HG03045 (cell line): Measurements from ENCODE around the gene MLPH.

Experiments
- ATAC-seq: cut with Tn5 transposase; IDR thresholded peaks from one replicate; pipeline ENCODE4 v1.9.1; 2021; ENCODE audit warnings: mild to moderate bottlenecking, moderate library complexity; ENCODE audit not compliant: unreplicated experiment

MLPH gene, protein sequence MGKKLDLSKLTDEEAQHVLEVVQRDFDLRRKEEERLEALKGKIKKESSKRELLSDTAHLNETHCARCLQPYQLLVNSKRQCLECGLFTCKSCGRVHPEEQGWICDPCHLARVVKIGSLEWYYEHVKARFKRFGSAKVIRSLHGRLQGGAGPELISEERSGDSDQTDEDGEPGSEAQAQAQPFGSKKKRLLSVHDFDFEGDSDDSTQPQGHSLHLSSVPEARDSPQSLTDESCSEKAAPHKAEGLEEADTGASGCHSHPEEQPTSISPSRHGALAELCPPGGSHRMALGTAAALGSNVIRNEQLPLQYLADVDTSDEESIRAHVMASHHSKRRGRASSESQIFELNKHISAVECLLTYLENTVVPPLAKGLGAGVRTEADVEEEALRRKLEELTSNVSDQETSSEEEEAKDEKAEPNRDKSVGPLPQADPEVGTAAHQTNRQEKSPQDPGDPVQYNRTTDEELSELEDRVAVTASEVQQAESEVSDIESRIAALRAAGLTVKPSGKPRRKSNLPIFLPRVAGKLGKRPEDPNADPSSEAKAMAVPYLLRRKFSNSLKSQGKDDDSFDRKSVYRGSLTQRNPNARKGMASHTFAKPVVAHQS

DNA sequence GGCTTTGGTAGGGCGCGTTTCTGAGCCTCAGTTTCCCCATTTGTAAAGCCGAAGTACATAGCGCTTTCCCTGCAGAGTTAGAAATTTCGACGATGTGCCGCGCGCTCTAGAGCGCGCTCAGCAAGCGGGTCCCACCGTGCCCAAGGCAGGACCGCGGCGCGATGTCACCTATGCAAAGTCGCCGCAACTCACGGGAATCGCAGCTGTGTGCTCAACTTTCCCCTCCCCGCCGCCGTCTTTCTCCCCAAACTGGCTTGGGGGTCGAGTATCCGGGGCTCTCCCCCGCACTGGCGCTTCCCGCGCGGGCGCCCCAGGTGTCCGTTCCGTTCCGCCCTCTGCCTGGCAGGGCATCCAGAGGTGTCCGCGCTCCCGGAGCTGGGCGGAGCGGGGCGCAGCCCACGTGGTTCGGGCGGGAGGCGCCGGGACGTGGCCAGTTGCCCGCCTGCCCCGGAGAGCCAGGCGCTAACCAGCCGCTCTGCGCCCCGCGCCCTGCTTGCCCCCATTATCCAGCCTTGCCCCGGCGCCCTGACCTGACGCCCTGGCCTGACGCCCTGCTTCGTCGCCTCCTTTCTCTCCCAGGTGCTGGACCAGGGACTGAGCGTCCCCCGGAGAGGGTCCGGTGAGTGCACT lies at the start of gene MLPH:
Gene MLPH, plus strand, starts transcription at position 433 of the 630 bp plus-strand sequence. CDS start 6,176 bp downstream, outside the sequence.
- ATAC-seq: no peak

DNA sequence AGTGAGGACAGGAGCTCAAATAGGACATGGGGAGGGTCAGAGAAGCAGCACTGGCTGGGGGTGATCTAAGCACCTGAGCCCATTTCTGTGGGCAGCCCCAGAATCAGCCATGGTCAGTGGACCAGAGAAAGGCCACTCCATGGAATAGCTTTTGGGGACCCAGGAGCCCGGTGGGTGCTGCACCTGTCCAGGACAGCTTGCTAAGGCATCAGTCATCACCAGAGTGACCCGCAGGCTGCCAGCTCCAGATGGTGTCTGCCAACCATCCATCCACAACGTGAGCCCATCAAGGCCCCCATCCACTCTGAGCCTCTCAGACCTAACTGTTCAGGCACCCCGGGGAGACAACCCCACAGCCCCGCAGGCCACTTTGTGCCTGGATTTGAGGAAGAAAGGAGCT lies 49.5 kb upstream of the MLPH start:
- no peak for ATAC-seq

DNA sequence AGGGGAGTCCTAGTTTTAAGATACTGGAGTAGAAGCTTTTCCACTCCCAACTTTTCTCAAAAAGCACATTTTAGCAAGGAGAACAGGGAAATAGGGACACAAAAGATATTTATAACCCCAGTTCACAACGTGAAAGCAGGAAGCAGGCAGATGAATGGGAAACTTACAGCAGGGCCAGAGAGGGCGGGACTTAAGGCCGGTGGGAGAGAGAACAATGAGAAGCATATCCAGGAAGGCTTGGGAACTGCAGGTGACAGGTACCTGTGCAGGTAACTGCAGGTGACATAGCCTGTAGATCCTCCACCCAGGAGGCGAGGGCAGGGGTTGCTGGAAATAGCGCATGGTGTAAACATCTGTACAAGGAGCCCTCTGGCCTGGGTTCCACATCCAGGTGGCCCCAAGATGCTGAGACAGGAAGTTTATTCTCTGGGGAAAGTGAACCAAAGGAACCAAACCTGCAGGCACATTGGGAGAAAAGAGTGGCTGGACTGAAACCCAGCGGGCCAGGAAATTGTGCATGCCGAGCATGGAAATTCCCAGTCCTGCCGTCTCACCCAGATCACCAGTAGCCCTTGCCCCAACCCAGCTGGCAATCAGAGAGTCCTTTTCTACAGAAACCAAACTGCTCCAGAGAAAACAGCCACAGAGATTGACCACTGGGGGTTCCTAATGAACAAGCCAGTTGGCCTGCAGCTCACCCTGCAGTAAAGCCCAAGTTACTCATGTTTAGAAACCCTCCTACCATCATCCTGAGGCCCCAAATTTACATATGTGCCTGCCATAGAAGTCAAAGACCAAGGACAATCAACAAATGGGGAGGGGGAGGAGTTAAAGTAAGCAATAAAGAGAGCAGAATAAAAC lies 48.7 kb upstream of the MLPH start:
- no peak for ATAC-seq

DNA sequence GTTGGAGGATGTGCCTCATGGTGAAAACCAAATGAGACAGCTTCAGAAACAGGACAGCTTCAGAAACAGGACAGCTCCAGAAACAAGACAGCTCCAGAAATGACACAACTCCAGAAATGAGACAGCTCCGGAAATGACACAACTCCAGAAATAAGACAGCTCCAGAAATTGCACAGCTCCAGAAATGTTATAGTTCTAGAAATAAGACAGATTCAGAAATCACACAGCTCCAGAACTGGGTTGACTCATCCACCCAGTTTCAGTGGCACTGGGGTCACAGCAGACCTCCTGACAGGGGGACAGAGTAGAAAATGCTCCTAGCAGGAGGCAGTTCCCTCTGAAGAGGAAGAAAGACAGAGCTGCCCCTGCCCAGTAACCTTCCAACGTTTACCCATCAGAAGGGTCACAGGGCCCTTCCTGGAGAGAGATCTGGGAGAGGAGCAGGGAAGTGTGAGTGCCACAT lies 46.2 kb upstream of the MLPH start:
- no peak for ATAC-seq

DNA sequence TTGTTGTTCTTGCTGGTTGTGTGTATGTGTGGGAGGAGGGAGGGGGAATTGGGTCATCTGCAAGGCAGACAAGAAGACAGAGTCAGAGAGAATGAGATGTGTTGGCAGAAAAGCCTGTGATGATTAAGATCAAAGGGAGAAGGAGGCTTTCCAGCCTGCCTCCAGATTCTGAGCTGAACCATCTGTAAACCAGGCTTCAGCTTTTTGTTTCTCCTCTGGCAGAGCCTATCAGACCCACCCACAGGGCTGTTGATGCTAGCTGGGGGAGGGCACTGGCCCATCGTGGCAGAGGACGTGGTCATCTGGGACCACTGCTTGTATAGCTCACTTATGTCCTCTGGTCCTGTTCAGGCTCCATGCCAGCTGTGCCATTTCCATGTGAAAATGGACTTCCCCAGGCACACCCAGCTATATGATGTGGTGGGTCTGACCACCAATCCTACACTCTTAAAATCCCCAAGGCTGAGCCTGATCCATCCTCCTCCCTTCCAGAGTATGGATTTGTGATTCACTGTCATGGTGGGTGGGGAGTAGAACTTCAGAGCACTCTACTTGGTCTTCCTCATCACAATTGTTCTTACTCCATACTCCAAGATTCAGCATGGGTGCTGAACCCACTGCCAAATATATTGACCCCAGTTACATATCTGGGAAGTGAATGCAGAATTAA lies 45.3 kb upstream of the MLPH start:
- no peak for ATAC-seq

DNA sequence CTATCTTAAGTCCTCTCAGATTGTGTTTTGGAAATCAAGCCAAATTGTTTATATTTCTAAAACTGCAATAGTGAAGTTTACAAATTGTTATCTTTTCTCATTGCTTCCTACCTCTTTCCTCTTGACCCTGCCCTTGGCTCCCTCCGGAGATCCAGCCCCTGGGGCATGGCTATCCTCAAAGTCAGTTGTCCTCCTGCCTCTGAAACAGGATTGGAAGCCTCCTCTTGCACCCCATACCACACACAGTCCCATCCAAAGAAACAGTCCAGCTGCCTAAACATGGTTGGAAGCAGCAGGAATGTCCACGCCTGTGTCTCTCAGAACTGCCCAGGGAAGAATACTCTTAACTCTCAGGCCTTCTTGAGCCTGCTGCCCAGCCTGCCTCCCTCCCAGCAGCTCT lies 43.0 kb upstream of the MLPH start:
- ATAC-seq: no peak

DNA sequence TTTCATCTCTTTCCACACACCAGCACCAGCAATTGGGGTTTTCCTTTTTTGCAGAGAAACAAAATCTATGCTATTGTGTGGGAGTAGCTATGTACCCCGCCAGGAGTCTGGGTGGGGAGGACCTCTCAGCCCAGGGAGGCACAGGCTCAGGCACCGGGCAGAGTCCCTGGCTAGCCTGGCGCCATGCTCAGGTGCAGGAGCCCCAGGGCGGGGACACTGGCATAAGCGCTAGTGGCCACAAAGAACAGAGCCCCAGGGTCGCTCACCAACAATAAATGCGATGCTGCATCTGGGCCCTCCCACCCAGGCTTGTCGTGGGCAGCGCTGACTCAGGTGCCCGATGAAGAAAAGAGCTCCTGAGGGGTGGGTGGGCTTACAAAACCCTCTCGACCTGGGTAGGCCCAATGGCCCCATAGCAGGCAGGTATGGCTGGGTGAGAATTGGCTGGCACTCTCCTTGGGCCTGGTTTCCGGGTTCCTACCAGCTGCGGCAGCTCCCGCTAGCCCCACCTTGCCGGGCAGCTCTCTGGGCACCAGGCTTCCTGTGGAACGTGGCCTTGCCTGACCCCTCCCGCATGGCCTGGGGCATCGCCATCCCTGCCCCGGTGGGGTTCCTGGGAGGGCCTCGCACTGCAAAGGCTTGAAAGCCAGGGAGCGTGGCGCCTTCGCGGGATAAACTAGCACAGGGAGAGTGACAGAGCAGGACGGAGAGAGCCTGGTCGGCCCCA lies 41.3 kb upstream of the MLPH start:
- no peak for ATAC-seq

DNA sequence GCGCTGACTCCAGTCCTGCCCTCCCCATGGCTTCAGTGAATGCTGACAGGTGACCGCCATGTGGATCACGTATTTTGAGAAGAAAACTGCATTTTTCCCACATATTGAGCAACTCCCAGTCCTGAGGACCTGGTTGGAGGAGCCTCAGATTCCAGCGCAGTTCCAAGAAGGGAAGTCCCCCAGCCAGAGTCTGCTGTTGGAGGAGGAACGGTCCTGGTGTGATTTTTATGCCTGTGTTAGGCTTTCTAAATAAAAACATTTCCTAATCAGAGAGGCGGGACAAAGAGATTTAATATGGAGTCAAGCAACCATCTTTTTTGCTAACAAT lies 40.7 kb upstream of the MLPH start:
- ATAC-seq: no peak

DNA sequence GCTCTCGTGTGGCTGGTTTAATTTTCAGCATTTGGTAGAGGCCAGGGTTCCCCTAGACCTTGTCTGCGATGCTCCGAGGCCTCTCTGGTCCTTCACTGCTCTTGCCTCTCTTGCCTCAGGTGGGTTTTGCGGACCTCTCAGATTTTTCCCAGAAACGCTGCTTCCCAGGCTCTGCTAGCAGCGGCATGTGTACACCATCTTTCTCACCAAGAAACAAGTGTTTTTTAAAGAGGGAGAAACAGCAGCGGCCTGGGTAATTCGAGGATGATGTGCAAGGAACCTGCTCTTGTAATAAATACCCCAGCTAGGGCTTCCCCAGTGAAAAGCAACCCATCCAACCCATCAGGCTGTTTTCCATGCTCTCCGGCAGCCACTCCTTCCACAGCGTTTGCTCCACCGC lies 39.6 kb upstream of the MLPH start:
- no peak for ATAC-seq

DNA sequence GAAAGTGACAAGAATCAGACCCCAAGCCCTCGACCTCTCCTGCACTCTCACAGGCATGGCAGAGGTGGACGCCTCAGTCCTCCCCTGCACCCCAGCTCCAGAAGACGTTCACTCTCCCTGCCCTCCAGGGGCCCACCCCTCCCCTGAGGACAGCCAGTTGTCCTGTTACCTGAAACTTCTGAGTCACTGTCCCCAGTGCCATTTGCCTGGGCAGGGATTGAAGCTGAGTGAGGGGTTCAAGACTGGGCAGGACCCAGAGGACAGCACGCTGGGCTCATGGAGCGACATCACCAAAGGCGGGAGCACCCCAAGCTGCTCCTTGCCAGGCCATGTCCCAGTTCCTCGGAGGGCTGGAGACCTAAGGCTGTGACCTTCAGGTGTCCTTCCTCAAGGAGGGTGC lies 38.9 kb upstream of the MLPH start:
- no peak for ATAC-seq

DNA sequence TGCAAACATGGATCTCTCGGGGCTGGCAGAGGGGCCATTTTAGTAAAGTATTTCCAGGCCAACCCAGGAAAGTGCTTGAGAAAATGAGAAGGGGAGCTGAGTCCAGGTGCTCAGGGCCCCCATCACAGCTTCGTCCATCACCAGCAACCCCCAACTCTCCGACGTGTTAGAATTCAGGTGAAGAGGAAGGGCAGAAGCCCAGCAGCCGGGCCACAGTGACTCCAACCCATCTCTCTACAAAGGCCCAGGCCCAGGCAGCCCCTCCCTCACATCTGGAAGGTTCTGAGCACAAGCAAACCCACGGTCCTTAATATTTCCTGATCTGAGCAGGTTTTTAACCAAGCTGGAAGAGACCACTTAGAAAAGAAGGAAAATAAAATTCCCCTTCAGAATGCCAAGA lies 38.4 kb upstream of the MLPH start:
- ATAC-seq: no peak

DNA sequence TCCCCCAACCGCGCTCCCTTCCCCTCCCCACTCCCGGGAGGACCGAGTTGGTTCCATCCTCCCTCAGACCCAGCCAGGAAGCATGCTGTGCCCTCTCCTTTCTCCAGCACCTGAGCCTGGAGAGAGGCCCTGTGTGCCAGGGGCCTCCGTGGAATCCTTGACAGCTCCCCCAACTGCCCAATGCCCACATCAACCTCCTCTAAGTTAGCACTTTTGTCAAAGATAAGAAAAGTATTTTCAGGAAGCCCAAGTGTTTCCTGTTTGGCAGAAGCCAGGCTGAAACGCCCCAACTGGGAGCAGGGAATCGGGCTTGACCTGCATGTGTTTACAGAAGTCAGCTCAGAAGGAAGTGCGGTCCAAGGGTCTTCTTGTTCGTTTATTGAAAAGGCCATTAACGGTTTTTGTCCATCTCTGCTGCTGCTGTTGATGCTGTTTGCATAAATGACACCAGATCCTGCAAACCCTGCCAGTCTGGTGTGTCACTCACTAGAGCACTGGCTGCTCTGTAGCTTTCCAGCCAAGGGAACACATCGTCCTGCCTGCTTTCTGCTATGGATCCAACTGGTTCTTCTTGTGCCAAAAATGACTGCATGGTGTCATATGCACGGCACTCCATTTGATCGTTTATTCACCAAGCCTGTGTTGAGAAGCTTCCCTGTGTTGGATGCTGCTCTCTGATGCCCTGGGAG lies 37.7 kb upstream of the MLPH start:
- no peak for ATAC-seq

DNA sequence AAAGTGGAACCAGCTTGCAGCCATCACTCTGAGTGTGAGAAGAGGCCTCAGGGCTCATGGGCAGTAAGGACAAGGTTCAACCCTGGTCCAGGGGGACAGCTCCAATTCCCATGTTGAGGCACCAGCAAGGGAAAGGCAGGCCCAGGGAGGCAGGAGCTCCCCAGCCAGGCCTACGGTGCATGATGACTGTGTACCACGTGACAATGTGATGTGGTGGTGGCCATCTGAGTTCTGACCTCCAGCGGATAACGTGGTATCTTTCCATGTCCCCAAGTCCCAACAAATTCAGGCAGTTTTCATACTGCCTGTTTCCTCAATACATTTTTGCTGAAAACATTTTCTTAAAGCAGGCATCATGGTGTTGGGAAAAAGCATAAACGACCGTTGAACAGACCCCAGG lies 36.9 kb upstream of the MLPH start:
- no peak for ATAC-seq

DNA sequence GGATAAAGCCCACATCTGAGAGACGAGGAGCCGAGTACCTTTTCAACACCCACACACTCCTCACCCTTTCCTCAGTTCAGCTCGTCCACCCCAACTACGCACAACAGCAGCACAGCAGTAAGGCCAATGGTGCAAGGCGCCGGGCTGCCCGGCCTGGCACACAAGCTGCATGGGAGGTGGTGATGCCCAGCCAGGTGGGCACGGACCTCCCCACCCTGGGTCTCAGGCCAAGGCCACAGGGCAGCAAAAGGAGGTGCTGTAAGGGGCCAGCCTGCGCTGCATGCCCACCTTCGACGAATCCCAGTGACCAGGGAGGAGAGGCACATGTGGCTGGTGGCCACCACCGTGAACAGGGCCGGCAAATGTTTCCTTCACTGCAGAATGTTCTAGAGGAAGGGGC lies 36.5 kb upstream of the MLPH start:
- no peak for ATAC-seq

DNA sequence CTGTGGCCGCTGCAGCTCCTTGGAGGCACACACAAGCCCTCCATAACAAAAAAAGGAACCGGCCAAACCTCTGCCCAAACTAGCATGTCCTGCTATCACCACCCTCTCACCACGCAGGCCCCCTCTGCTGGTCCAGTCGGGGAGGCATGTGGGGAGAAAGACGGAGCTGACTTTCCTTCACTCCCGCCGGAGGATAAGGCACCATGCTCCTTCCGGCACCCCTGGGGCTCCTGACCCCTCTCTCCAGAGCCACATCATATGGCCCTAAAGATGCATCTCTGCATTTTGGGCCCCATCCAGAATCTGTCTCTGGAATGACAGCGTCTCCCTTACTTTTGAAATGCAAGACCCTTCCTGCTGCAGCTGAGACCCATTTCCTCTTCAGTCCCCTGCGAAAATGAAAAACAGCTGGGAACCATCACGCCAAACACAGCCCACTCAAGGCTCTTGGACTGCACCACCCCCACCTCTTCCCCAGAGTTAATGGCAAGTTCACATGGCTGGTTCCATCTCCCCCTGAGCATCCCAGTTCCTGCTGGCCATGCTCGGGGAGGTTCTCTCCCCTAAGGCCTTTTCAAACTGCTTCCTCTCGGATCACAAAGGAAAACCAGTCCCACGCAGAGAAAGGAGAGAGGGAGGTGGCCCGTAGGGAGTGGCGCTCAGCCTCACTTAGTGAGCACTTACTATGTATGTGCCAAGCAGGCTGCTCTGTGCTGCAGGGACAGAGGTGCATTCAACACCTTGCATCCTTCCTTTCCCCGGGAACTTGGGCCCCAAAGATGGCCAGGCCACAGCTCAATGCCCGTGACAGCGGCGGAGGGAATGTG lies 35.2 kb upstream of the MLPH start:
- ATAC-seq: no peak

DNA sequence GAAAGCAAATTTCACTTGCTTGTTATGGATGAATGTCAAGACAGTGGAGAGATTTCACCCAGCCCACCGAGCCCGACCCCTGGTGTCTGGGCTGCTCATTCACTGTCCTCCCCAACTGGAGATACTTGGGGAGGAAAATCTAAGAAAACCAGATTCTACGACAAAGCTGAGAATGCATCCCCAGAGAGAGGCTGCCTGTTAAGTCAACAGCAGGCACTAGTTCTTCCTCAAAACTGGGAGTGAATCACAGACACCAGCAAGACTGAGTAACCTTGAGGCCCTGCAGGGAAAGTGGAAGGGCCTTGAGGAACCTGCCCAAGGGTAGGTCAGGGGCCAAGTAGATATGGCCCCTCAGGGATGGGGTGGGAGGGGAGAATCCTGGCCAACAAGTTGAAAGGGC lies 34.2 kb upstream of the MLPH start:
- ATAC-seq: no peak

DNA sequence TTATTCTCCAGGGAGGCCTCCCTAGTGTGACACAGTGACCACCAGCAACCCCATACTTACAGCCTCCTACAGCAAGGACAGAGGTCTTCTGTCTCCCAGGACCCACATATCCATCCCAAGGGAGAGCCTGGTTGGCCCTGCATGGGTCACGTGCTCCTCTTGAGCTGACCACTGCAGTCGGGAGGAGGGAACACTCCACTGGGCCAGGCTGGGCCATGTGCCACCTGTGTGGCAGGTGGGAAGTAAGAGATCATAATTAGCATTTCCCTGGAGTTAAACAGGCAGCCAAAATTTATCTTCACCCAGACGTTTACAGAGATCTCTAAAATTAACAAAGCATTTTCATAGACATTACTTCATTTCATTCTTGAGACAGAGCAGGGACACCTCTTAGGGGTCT lies 33.4 kb upstream of the MLPH start:
- ATAC-seq: no peak

DNA sequence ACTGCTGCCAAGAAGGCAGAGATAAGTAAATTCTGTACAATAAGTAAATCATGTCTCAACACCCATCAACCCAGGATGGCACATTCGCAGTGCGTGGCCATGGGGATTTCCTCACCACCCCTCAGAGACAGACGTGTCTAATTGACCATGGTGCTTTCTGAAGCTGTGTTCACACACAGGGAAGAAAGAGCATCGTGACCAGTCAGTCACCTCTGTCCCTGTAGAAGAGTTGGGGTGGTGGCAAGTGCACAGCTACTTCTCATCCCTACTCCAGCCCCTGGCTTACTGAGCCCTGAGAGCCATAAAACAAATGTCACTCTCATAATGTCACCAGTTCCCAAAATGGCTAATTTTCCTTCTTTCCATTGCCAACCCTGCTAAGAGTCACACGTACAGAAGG lies 31.3 kb upstream of the MLPH start:
- no peak for ATAC-seq
